PC-9 (cell line): ENCODE measurements around the gene PI4KA.

ENCODE experiments used
- CTCF ChIP-seq: fragments of 200-600 bp; sonication (generic); conservative IDR thresholded peaks from 2 replicates; pipeline ENCODE4 v1.6.1; 2017; ENCODE audit warnings: mixed run types, antibody characterized with exemption, mild to moderate bottlenecking, moderate library complexity
- EZH2 ChIP-seq: fragments of 200-600 bp; sonication (generic); IDR thresholded peaks from 2 replicates; pipeline ENCODE4 v1.8.0; 2017; ENCODE audit warnings: antibody characterized with exemption, low read depth

- TF ChIP-seq CTCF: no peak
- no peak for TF ChIP-seq EZH2
Observed at GRCh38 chr22:20721409-20722218, 137.0 kb downstream of the PI4KA start.
